A673 (cell line): ENCODE measurements around the gene MAP3K7CL. TPM values are rescaled to one million over a fixed set of nuclear protein-coding genes. Genes with fewer than 3 reads are reported as not detected.

Experiments used
- BruUV-seq: library from RNA; stranded (reverse); fragments of 400-500 nt; replicated peaks from 2 replicates; lab custom pipeline; 2021; lab: Mats Ljungman, UMichigan
- CTCF ChIA-PET: fragments of 300-600 bp; sonication (Branson Sonifier 250); formaldehyde crosslinking; loops from one replicate; lab custom pipeline; 2022; ENCODE audit warnings: antibody characterized with exemption; lab: Charles Lee
- POLR2A ChIA-PET: fragments of 300-600 bp; sonication (Branson Sonifier 250); formaldehyde crosslinking; loops from one replicate; lab custom pipeline; 2022; ENCODE audit warnings: antibody characterized with exemption; ENCODE audit not compliant: low non-redundant PET; lab: Charles Lee
- DNase-seq: peaks from one replicate; pipeline ENCODE4 v3.0.0-alpha.2; 2015; ENCODE audit warnings: low spot score
- H3K27ac ChIP-seq: fragments of 200-600 bp; sonication (generic); 2 replicates; pipeline ENCODE4 v1.5.1; 2016; ENCODE audit warnings: mixed run types, low read depth, mild to moderate bottlenecking, mixed read lengths, antibody characterized with exemption, low read length; ENCODE audit not compliant: poor library complexity, severe bottlenecking
- H3K27me3 ChIP-seq: fragments of 200-600 bp; sonication (generic); replicated peaks from 2 replicates; pipeline ENCODE4 v1.6.1; 2017; ENCODE audit warnings: mixed run types, low read depth, mild to moderate bottlenecking, mixed read lengths, antibody characterized with exemption, low read length; ENCODE audit not compliant: insufficient read depth, poor library complexity
- H3K36me3 ChIP-seq: fragments of 200-600 bp; sonication (generic); 2 replicates; pipeline ENCODE4 v1.6.1; 2016; ENCODE audit warnings: mixed run types, mild to moderate bottlenecking, mixed read lengths, antibody characterized with exemption, low read length; ENCODE audit not compliant: insufficient read depth, poor library complexity, severe bottlenecking
- H3K4me1 ChIP-seq: fragments of 200-600 bp; sonication (generic); 2 replicates; pipeline ENCODE4 v1.6.1; 2017; ENCODE audit warnings: mixed run types, mild to moderate bottlenecking, mixed read lengths, antibody characterized with exemption, low read length; ENCODE audit not compliant: insufficient read depth, poor library complexity, severe bottlenecking
- H3K4me3 ChIP-seq: fragments of 200-600 bp; sonication (generic); 2 replicates; pipeline ENCODE4 v1.5.1; 2016; ENCODE audit warnings: low read depth, mixed run types, mild to moderate bottlenecking, mixed read lengths, low read length; ENCODE audit not compliant: poor library complexity, severe bottlenecking
- H3K9me3 ChIP-seq: fragments of 200-600 bp; sonication (generic); 2 replicates; pipeline ENCODE4 v1.6.1; 2016; ENCODE audit warnings: mixed run types, low read depth, mild to moderate bottlenecking, mixed read lengths, antibody characterized with exemption, low read length; ENCODE audit not compliant: poor library complexity, severe bottlenecking
- CTCF ChIP-seq: fragments of 300-800, 200-600 bp; sonication (generic); conservative IDR thresholded peaks from 2 replicates; pipeline ENCODE4 v1.5.1; 2017; ENCODE audit warnings: low read depth, mild to moderate bottlenecking, antibody characterized with exemption, low read length, moderate library complexity, mixed read lengths
- EZH2 ChIP-seq: fragments of 200-600 bp; sonication (generic); IDR thresholded peaks from 2 replicates; pipeline ENCODE4 v1.6.1; 2017; ENCODE audit warnings: borderline replicate concordance, low read depth, mild to moderate bottlenecking, mixed read lengths, antibody characterized with exemption, low read length; ENCODE audit not compliant: poor library complexity, severe bottlenecking
- intact Hi-C: fragments of 100-400 bp; cut with micrococcal nuclease; formaldehyde crosslinking; loops from one replicate; pipeline ENCODE4 v1.10.0; 2022; ENCODE audit not compliant: unreplicated experiment
- total RNA-seq: library from RNA; stranded (reverse); gene quantifications from 2 replicates; pipeline ENCODE4 v1.2.3, GENCODE V29; 2021

The MAP3K7CL gene
- total RNA-seq, 1 experiment from 2014 or later: 2.2 TPM

- Histone ChIP-seq H3K4me1 (peaks cover 17% of the 10 kb centered on the region), H3K4me3 (no peak overlapping the region), H3K27ac (no peak overlapping the region), H3K27me3 (no peaks in the 10 kb centered on the region), H3K36me3 (no peaks in the 10 kb centered on the region), H3K9me3 (no peaks in the 10 kb centered on the region)
- BruUV-seq: no TSS peak
- TF ChIP-seq CTCF: no peak
- TF ChIP-seq EZH2: no peak
- POLR2A ChIA-PET: no interaction called here
- CTCF ChIA-PET: interaction anchor here (0.7 kb wide), 1 partner anchor 28 kb away, joined by 3 read pairs; no protein-coding TSS in a partner anchor
- peak; percentile 92 for DNase-seq
- intact Hi-C loops: loop anchor here (1.0 kb wide), 1 partner anchor 28 kb away; no protein-coding TSS in a partner anchor
Observed at GRCh38 chr21:29117372-29117955, 13.0 kb upstream of the MAP3K7CL start.

- TF ChIP-seq CTCF (no peak), EZH2 (no peak)
- H3K36me3 ChIP-seq: no peaks in the 10 kb centered on the region
- POLR2A ChIA-PET: no interaction called here
- CTCF ChIA-PET: no interaction called here
- DNase-seq: no peak
- no peaks in the 10 kb centered on the region for H3K27me3 ChIP-seq
- no peaks in the 10 kb centered on the region for H3K9me3 ChIP-seq
- H3K4me1 ChIP-seq: peaks cover 12% of the 10 kb centered on the region
- H3K4me3 ChIP-seq: no peak overlapping the region
- intact Hi-C loops: no loop called here
- no peak overlapping the region for H3K27ac ChIP-seq
- no TSS peak for BruUV-seq
Observed at GRCh38 chr21:29121759-29122158, 8.7 kb upstream of the MAP3K7CL start.

- intact Hi-C loops: no loop called here
- DNase-seq: no peak
- BruUV-seq: no TSS peak
- H3K4me1 ChIP-seq: no peaks in the 10 kb centered on the region
- no peak overlapping the region for H3K4me3 ChIP-seq
- ChIA-PET POLR2A (no interaction called here), CTCF (no interaction called here)
- H3K27me3 ChIP-seq: no peaks in the 10 kb centered on the region
- H3K27ac ChIP-seq: no peak overlapping the region
- H3K9me3 ChIP-seq: peaks cover 5% of the 10 kb centered on the region
- TF ChIP-seq EZH2 (no peak), CTCF (no peak)
- no peaks in the 10 kb centered on the region for H3K36me3 ChIP-seq
Observed at GRCh38 chr21:29124645-29125044, 5.8 kb upstream of the MAP3K7CL start.
